Thoracic aorta (tissue), 2 donors: ENCODE data around the gene STPG4. TPM values are rescaled to one million over a fixed set of nuclear protein-coding genes. Genes with fewer than 3 reads are reported as not detected.

Experiments used
- ATAC-seq: fragments of 150-250 bp; one replicate; pipeline ENCODE4 v1.8.0; 2017; ENCODE audit warnings: low read depth; ENCODE audit not compliant: insufficient number of reproducible peaks, low FRiP score
- DNase-seq: peaks from one replicate; pipeline ENCODE4 v3.0.0-alpha.2; 2020; ENCODE audit warnings: low spot score
- H3K27ac ChIP-seq, 2 donors: fragments of 200-600 bp; sonication (generic); 1 replicate in 1 of 2; 2 replicates in 1 of 2; pipeline ENCODE4 v1.5.1; 2016; ENCODE audit warnings: mild to moderate bottlenecking in 2 of 2, moderate library complexity in 2 of 2
- H3K27me3 ChIP-seq: fragments of 200-600 bp; sonication (generic); replicated peaks from 2 replicates; pipeline ENCODE4 v1.6.0; 2016; ENCODE audit warnings: mild to moderate bottlenecking; ENCODE audit not compliant: insufficient read depth
- H3K36me3 ChIP-seq: fragments of 200-600 bp; sonication (generic); one replicate; pipeline ENCODE4 v1.5.1; 2016
- H3K4me1 ChIP-seq, 2 donors: fragments of 200-600 bp; sonication (generic); 1 replicate in 1 of 2; 2 replicates in 1 of 2; pipeline versions ENCODE4 v1.5.1 to v1.6.0; 2016; ENCODE audit warnings: low read depth in 2 of 2, mild to moderate bottlenecking in 1 of 2; ENCODE audit not compliant: control insufficient read depth in 1 of 2
- H3K4me3 ChIP-seq: fragments of 200-600 bp; sonication (generic); 2 replicates; pipeline ENCODE4 v1.5.1; 2016; ENCODE audit warnings: mild to moderate bottlenecking
- H3K9me3 ChIP-seq: fragments of 200-600 bp; sonication (generic); 2 replicates; pipeline ENCODE4 v1.5.1; 2016
- CTCF ChIP-seq: fragments of 200-600 bp; sonication (generic); IDR thresholded peaks from one replicate; pipeline ENCODE4 v1.5.1; 2019; ENCODE audit warnings: antibody characterized with exemption
- total RNA-seq, 2 donors: library from RNA; depleted of rRNA; stranded (reverse); fragments of >200 nt; gene quantifications; one replicate each; pipeline versions ENCODE4 v1.1.0 to v1.2.3, GENCODE V29; 2016

The STPG4 gene
- total RNA-seq, 2 donors from 2014 or later, result not detected

DNA sequence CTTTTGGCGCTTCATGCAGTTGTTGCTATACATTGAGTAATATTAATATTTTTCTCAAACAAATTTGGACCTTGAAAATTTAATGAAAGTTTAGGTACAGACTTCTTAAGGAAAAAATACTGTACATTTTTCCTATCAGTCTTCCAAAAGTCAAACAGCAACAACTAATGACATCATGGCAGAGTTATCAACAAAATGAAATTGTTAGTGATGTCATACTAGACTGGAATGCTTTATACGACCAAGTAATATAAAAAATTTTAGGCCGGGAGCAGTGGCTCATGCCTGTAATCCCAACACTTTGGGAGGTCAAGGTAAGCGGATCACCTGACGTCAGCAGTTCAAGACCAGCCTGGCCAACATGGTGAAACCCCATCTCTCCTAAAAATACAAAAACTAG lies 12.0 kb upstream of the STPG4 start:
- TF ChIP-seq CTCF, result no peak
- no peak for DNase-seq
- Histone ChIP-seq H3K36me3 (no peaks in the 10 kb centered on the region), H3K27ac (no peak overlapping the region), H3K4me1 (peaks cover 43 to 77% of the 10 kb centered on the region in 2 donors), H3K4me3 (no peak overlapping the region), H3K9me3 (no peaks in the 10 kb centered on the region), H3K27me3 (no peaks in the 10 kb centered on the region)
- no peak for ATAC-seq

- Histone ChIP-seq H3K36me3 (peaks cover 8% of the 10 kb centered on the region), H3K9me3 (no peaks in the 10 kb centered on the region), H3K27me3 (no peaks in the 10 kb centered on the region), H3K4me1 (peaks cover 22 to 56% of the 10 kb centered on the region in 2 donors), H3K4me3 (no peak overlapping the region), H3K27ac (no peak overlapping the region)
- no peak for DNase-seq
- no peak for ATAC-seq
- TF ChIP-seq CTCF, result no peak
These were observed 10.0 kb upstream of the STPG4 start for GRCh38 chr2:47165001-47165555.

- H3K27ac ChIP-seq, result no peak overlapping the region
- ATAC-seq (no peak), DNase-seq (no peak)
- no peak overlapping the region for H3K4me3 ChIP-seq
- H3K36me3 ChIP-seq, result peaks cover 21% of the 10 kb centered on the region
- no peaks in the 10 kb centered on the region for H3K9me3 ChIP-seq
- no peaks in the 10 kb centered on the region for H3K27me3 ChIP-seq
- no peak for TF ChIP-seq CTCF
- peaks cover 11 to 34% of the 10 kb centered on the region in 2 donors for H3K4me1 ChIP-seq
These were observed 7.7 kb upstream of the STPG4 start for GRCh38 chr2:47162780-47163179.

DNA sequence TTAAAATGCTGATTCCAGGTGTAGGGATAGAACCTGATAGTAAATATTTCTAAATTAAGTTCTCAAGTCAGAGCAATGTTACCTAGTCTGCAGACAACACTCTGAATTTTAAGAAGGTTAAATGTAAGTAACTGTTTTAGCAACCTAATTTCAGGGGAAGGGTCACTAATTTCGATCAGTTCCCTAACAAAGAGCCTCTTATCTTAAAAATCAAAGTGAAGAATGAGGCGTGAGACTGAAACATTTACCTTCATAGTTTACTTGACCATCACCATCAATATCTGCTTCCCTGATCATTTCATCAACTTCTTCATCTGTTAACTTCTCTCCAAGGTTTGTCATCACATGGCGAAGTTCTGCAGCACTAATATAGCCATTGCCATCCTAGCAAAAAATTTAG lies 6.4 kb upstream of the STPG4 start:
- ATAC-seq (no peak), DNase-seq (no peak)
- H3K27ac ChIP-seq, result no peak overlapping the region
- no peak for TF ChIP-seq CTCF
- H3K27me3 ChIP-seq, result no peaks in the 10 kb centered on the region
- peaks cover 21% of the 10 kb centered on the region for H3K36me3 ChIP-seq
- peaks cover 9 to 28% of the 10 kb centered on the region in 2 donors for H3K4me1 ChIP-seq
- H3K4me3 ChIP-seq, result no peak overlapping the region
- H3K9me3 ChIP-seq, result no peaks in the 10 kb centered on the region

DNA sequence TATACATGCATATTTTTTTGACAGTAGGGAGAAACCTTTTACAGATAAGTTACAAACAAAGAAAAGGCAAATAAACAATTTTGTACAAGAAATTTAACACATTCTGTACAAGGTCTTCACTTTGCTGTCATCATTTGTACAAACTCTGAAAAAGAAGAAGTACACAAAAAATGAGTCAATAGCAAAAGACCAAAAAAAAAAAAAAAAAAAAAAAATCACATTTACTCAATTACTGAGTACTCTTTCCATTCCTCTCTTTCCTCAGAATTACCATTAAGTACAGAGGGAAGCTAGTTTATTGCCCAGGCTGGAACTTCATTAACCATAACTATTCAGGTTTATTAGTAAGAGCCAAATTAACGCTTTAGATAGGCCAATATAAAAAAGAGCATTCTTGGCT lies 5.6 kb upstream of the STPG4 start:
- no peak overlapping the region for H3K27ac ChIP-seq
- no peak for DNase-seq
- peaks cover 2 to 19% of the 10 kb centered on the region in 2 donors for H3K4me1 ChIP-seq
- TF ChIP-seq CTCF, result no peak
- ATAC-seq, result no peak
- no peaks in the 10 kb centered on the region for H3K9me3 ChIP-seq
- H3K4me3 ChIP-seq, result no peak overlapping the region
- H3K27me3 ChIP-seq, result no peaks in the 10 kb centered on the region
- peaks cover 21% of the 10 kb centered on the region for H3K36me3 ChIP-seq
